Measurements from ENCODE around the gene DYNC1I1. TPM values are rescaled to one million over a fixed set of nuclear protein-coding genes. Genes with fewer than 3 reads are reported as not detected.

The DYNC1I1 gene
- total RNA-seq, 1 donor from 2014 or later = 1.6 TPM

DNA sequence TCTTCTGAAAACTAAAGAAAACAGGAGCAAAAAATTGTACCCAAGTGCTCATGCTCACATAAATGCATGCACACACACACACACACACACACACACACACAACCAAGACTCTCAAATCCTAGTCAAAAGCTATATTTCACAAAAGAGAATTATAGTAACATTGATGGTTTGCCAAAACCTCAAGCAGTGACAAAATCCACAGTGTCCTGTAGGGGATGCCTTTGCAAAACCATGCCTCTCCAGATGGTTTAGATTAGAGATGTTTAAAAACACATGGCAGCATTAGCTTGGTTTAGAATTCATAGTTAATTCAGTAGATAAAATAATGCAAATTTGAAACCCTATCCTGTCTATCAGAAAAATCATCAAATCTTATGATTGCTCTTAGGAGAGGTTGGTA lies 232.2 kb downstream of the DYNC1I1 start:
- Mint-ChIP-seq H3K36me3 (ENCODE audit: insufficient read depth) (no peaks in the 10 kb centered on the region), H3K4me3 (ENCODE audit: low read depth) (no peak overlapping the region), H3K27ac (no peak overlapping the region)

GRCh38 chr7:96005271-96005670 lies 232.9 kb downstream of the DYNC1I1 start:
- no peaks in the 10 kb centered on the region for H3K36me3 Mint-ChIP-seq (ENCODE audit: insufficient read depth)
- no peaks in the 10 kb centered on the region for H3K27me3 Mint-ChIP-seq
- no peak overlapping the region for H3K27ac Mint-ChIP-seq
- no peak overlapping the region for H3K4me3 Mint-ChIP-seq (ENCODE audit: low read depth)
- peaks cover 3% of the 10 kb centered on the region for H3K4me1 Mint-ChIP-seq (ENCODE audit: low read depth)
- DNase-seq (ENCODE audit: low spot score, unreplicated experiment) = no peak
- H3K9me3 Mint-ChIP-seq (ENCODE audit: low read depth) = no peaks in the 10 kb centered on the region
- TF ChIP-seq, protein P1, sequence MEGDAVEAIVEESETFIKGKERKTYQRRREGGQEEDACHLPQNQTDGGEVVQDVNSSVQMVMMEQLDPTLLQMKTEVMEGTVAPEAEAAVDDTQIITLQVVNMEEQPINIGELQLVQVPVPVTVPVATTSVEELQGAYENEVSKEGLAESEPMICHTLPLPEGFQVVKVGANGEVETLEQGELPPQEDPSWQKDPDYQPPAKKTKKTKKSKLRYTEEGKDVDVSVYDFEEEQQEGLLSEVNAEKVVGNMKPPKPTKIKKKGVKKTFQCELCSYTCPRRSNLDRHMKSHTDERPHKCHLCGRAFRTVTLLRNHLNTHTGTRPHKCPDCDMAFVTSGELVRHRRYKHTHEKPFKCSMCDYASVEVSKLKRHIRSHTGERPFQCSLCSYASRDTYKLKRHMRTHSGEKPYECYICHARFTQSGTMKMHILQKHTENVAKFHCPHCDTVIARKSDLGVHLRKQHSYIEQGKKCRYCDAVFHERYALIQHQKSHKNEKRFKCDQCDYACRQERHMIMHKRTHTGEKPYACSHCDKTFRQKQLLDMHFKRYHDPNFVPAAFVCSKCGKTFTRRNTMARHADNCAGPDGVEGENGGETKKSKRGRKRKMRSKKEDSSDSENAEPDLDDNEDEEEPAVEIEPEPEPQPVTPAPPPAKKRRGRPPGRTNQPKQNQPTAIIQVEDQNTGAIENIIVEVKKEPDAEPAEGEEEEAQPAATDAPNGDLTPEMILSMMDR (IDR thresholded peaks at IDR 0.05; ENCODE audit: unreplicated experiment) = no peak

More for the DNA sequence above, 232.2 kb downstream of the DYNC1I1 start:
- DNase-seq (ENCODE audit: low spot score, unreplicated experiment) = no peak
- H3K4me1 Mint-ChIP-seq (ENCODE audit: low read depth) = peaks cover 3% of the 10 kb centered on the region
- peaks cover under 1% of the 10 kb centered on the region for H3K27me3 Mint-ChIP-seq
- H3K9me3 Mint-ChIP-seq (ENCODE audit: low read depth) = no peaks in the 10 kb centered on the region
- TF ChIP-seq, protein P1 (IDR thresholded peaks at IDR 0.05; ENCODE audit: unreplicated experiment) = no peak

DNA sequence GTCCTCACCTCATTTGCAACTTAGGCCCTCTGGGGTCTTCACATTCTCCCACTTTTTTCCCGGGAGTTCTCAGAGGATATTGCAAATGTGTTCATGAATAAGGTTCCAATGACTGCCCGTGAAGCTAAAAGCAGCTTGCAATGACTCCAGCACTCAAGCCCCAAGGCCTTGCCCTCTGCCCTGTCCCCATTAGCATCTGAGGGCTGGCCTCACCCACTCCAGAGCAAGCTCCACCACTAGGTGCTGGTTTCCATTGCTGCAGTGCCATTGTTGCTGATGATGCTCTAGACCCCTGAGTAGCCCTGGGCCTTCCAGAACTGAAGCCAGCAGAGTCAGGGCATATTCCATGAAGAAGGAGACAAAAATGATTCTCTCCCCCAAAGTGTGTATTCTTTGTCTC lies 236.8 kb downstream of the DYNC1I1 start:
- H3K27ac Mint-ChIP-seq = no peak overlapping the region
- DNase-seq (ENCODE audit: low spot score, unreplicated experiment) = no peak
- no peaks in the 10 kb centered on the region for H3K27me3 Mint-ChIP-seq

GRCh38 chr7:96013836-96014235 lies 241.5 kb downstream of the DYNC1I1 start:
- DNase-seq (ENCODE audit: low spot score, unreplicated experiment) = no peak
- Mint-ChIP-seq H3K4me3 (ENCODE audit: low read depth) (no peak overlapping the region), H3K4me1 (ENCODE audit: low read depth) (peaks cover 32% of the 10 kb centered on the region), H3K27me3 (no peaks in the 10 kb centered on the region), H3K9me3 (ENCODE audit: low read depth) (no peaks in the 10 kb centered on the region), H3K36me3 (ENCODE audit: insufficient read depth) (no peaks in the 10 kb centered on the region), H3K27ac (no peak overlapping the region)
- TF ChIP-seq, protein P1 (IDR thresholded peaks at IDR 0.05; ENCODE audit: unreplicated experiment) = no peak

More for the DNA sequence above, 236.8 kb downstream of the DYNC1I1 start:
- no peaks in the 10 kb centered on the region for H3K9me3 Mint-ChIP-seq (ENCODE audit: low read depth)
- H3K36me3 Mint-ChIP-seq (ENCODE audit: insufficient read depth) = no peaks in the 10 kb centered on the region
- H3K4me3 Mint-ChIP-seq (ENCODE audit: low read depth) = no peak overlapping the region
- peaks cover 3% of the 10 kb centered on the region for H3K4me1 Mint-ChIP-seq (ENCODE audit: low read depth)
- TF ChIP-seq, protein P1 (IDR thresholded peaks at IDR 0.05; ENCODE audit: unreplicated experiment) = no peak

DNA sequence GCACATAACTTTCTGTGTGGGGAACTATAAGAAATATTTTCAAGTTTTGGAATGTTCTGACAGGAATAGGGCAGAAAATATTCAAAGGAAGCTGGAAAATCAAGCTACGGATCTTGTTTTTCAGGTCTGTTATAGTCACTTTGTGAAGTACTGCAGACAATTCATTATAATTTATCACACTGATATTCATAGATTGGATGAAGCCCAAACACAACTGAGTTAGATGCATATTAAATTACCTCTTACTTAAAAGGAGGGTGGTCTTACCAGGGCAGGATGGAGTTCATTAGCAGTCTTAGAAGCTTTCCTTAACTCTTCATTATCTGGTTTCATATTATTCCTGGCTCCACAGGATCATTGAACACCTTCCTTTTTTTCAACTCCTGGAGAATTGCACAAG lies 242.3 kb downstream of the DYNC1I1 start:
- Mint-ChIP-seq H3K4me1 (ENCODE audit: low read depth) (peaks cover 33% of the 10 kb centered on the region), H3K4me3 (ENCODE audit: low read depth) (no peak overlapping the region), H3K9me3 (ENCODE audit: low read depth) (no peaks in the 10 kb centered on the region), H3K27me3 (no peaks in the 10 kb centered on the region), H3K36me3 (ENCODE audit: insufficient read depth) (no peaks in the 10 kb centered on the region), H3K27ac (no peak overlapping the region)
- TF ChIP-seq, protein P1 (IDR thresholded peaks at IDR 0.05; ENCODE audit: unreplicated experiment) = no peak
- DNase-seq (ENCODE audit: low spot score, unreplicated experiment) = no peak
